ENCODE results near the gene MRNIP. TPM values are rescaled to one million over a fixed set of nuclear protein-coding genes. Genes with fewer than 3 reads are reported as not detected.
A peak's percentile ranks its signal among the peaks of the same experiment; 100 is the strongest.

Gene MRNIP
- total and polyA plus RNA-seq, 2 of the 8 experiments (the other 6 are each of a cell fraction or from before 2014, with no cell fraction given) = 29.6 TPM

- TF ChIP-seq CHD7 (IDR thresholded peaks at IDR 0.05; ENCODE audit: insufficient replicate concordance, low read length) (no peak), POLR2A (IDR thresholded peaks at IDR 0.05; ENCODE audit: control extremely low read depth in 1 of 2, low read depth in 2 of 2, low read length in 2 of 2) (peak in 1 of 2 experiments; percentile 43; a peak in 1 of 3 replicates), EZH2 (IDR thresholded peaks at IDR 0.05; ENCODE audit: low read depth, low read length, severe bottlenecking) (no peak), TAF7 (optimal IDR thresholded peaks at IDR 0.05; ENCODE audit: borderline replicate concordance, low read depth, low read length) (peak; percentile 25), RBBP5 (IDR thresholded peaks at IDR 0.05; ENCODE audit: borderline replicate concordance, low read depth, low read length) (peak; percentile 75; the same call in 1 of the 2 replicates), RAD21 (IDR thresholded peaks at IDR 0.05 in 1 of 2, conservative IDR thresholded peaks at IDR 0.05 in 1 of 2; ENCODE audit: low read depth in 2 of 2, low read length in 2 of 2) (peak in 1 of 2 experiments; percentile 0; a peak in 2 of 4 replicates), YY1 (IDR thresholded peaks at IDR 0.05; ENCODE audit: low read depth, low read length) (no peak), EGR1 (IDR thresholded peaks at IDR 0.05; ENCODE audit: borderline replicate concordance, low read depth, low read length) (peak; percentile 65; the same call in 1 of the 2 replicates), NRF1 (IDR thresholded peaks at IDR 0.05; ENCODE audit: low read depth, low read length) (no peak)
Observed at GRCh38 chr5:179907556-179908324, 49.1 kb upstream of the MRNIP start, which contains the start of gene TBC1D9B (continued).

All from H1 (cell line).